HepG2 (cell line): ENCODE measurements around the gene JPH4. TPM values are rescaled to one million over a fixed set of nuclear protein-coding genes. Genes with fewer than 3 reads are reported as not detected.

Source experiments
- ADNP ChIP-seq: sonication (generic); formaldehyde crosslinking; IDR thresholded peaks from 2 replicates; pipeline ENCODE4 v1.4.0; 2020; ENCODE audit warnings: missing genetic modification reagents
- CCAR2 ChIP-seq: fragments of 200-400 bp; formaldehyde crosslinking; optimal IDR thresholded peaks from 2 replicates; pipeline ENCODE3; 2018; ENCODE audit warnings: low read depth, mild to moderate bottlenecking, low read length, moderate library complexity
- DMAP1 ChIP-seq: IDR thresholded peaks from 2 replicates; pipeline ENCODE4 v1.6.1; 2016
- FOSL2 ChIP-seq: sonication (generic); formaldehyde crosslinking; IDR thresholded peaks from 2 replicates; pipeline ENCODE4 v1.4.0; 2020; ENCODE audit warnings: missing genetic modification reagents
- KAT7 ChIP-seq: IDR thresholded peaks from 2 replicates; pipeline ENCODE4 v1.6.1; 2018; ENCODE audit warnings: borderline replicate concordance, missing compliant biosample characterization
- KLF13 ChIP-seq: sonication (generic); formaldehyde crosslinking; IDR thresholded peaks from 2 replicates; pipeline ENCODE4 v1.4.0; 2020; ENCODE audit warnings: mild to moderate bottlenecking, missing genetic modification reagents
- NCOR1 ChIP-seq: fragments of 200-600 bp; sonication (generic); IDR thresholded peaks from 2 replicates; pipeline ENCODE4 v1.7.0; 2017; ENCODE audit warnings: antibody characterized with exemption, low read length, borderline replicate concordance
- PAF1 ChIP-seq: IDR thresholded peaks from 2 replicates; pipeline ENCODE4 v1.6.1; 2016; ENCODE audit warnings: missing genetic modification reagents, missing compliant biosample characterization
- PHB2 ChIP-seq: fragments of 450-650 bp; IDR thresholded peaks from 2 replicates; pipeline ENCODE4 v1.6.1; 2018; ENCODE audit not compliant: partially characterized antibody
- PPARG ChIP-seq: conservative IDR thresholded peaks from 2 replicates; pipeline ENCODE4 v1.6.1; 2016; ENCODE audit warnings: missing biosample characterization, missing genetic modification reagents
- RBFOX2 ChIP-seq: fragments of 200-400 bp; formaldehyde crosslinking; IDR thresholded peaks from 2 replicates; pipeline ENCODE4 v1.6.1; 2017; ENCODE audit warnings: low read depth, mild to moderate bottlenecking, low read length
- SALL1 ChIP-seq: sonication (generic); formaldehyde crosslinking; IDR thresholded peaks from 2 replicates; pipeline ENCODE4 v1.8.0; 2022; ENCODE audit warnings: mild to moderate bottlenecking, missing genetic modification reagents
- SMAD1 ChIP-seq: sonication (generic); formaldehyde crosslinking; IDR thresholded peaks from 2 replicates; pipeline ENCODE4 v1.4.0; 2020; ENCODE audit warnings: missing genetic modification reagents, low read depth, mild to moderate bottlenecking, borderline replicate concordance
- SRF ChIP-seq: IDR thresholded peaks from 2 replicates; pipeline ENCODE4 v1.6.1; 2011; ENCODE audit warnings: mild to moderate bottlenecking, low read depth, low read length, moderate library complexity
- ZFP37 ChIP-seq: sonication (generic); formaldehyde crosslinking; IDR thresholded peaks from 2 replicates; pipeline ENCODE4 v1.4.0; 2020; ENCODE audit warnings: missing genetic modification reagents, borderline replicate concordance
- ZNF343 ChIP-seq: sonication (generic); formaldehyde crosslinking; IDR thresholded peaks from 2 replicates; pipeline ENCODE4 v1.4.0; 2020; ENCODE audit warnings: mild to moderate bottlenecking, missing genetic modification reagents
- ZNF563 ChIP-seq: sonication (generic); formaldehyde crosslinking; IDR thresholded peaks from 2 replicates; pipeline ENCODE4 v1.8.0; 2022; ENCODE audit warnings: mild to moderate bottlenecking, moderate library complexity, missing genetic modification reagents
- ZNF589 ChIP-seq: sonication (generic); formaldehyde crosslinking; conservative IDR thresholded peaks from 2 replicates; pipeline ENCODE4 v1.8.0; 2022; ENCODE audit warnings: mild to moderate bottlenecking, moderate library complexity, missing genetic modification reagents
- ZNF749 ChIP-seq: sonication (generic); formaldehyde crosslinking; IDR thresholded peaks from 2 replicates; pipeline ENCODE4 v1.8.0; 2022; ENCODE audit warnings: mild to moderate bottlenecking, missing genetic modification reagents, moderate library complexity, borderline replicate concordance
- polyA plus RNA-seq, 8 experiments: library from polyadenylated mRNA; depleted of rRNA in 3 of 8; stranded (reverse) in 7 of 8; unstranded in 1 of 8; fragments of >200 nt; fragmentation: Illumina TruSeq in 4 of 8; extraction: Trizol in 4 of 8; gene quantifications; 2 replicates each; pipeline versions ENCODE4 v1.2.1 to v1.2.3, GENCODE V29; 2011 to 2016; ENCODE audit warnings: low read depth in 4 of 8, missing spikeins in 1 of 8, mixed read lengths in 1 of 8; ENCODE audit not compliant: insufficient read depth in 1 of 8
- total RNA-seq, 5 experiments: library from RNA; depleted of rRNA; stranded (reverse); fragments of >200 nt; fragmentation: Illumina TruSeq; extraction: Trizol; gene quantifications; 2 replicates each; pipeline ENCODE4 v1.2.3, GENCODE V29; 2016; ENCODE audit warnings: low read depth in 1 of 5
- TF ChIP-seq, protein P1 (sequence below): sonication (generic); formaldehyde crosslinking; IDR thresholded peaks from 2 replicates; pipeline ENCODE4 v1.4.0; 2020; ENCODE audit warnings: missing genetic modification reagents
- TF ChIP-seq, protein P2 (sequence below): IDR thresholded peaks from 2 replicates; pipeline ENCODE4 v1.6.1; 2018; ENCODE audit warnings: missing genetic modification reagents, mild to moderate bottlenecking, missing compliant biosample characterization
- TF ChIP-seq, protein P3 (sequence below): sonication (generic); formaldehyde crosslinking; IDR thresholded peaks from 2 replicates; pipeline ENCODE4 v1.4.0; 2020; ENCODE audit warnings: mild to moderate bottlenecking, missing genetic modification reagents
- TF ChIP-seq, protein P4 (sequence below): sonication (generic); formaldehyde crosslinking; IDR thresholded peaks from 2 replicates; pipeline ENCODE4 v1.9.0; 2021; ENCODE audit warnings: missing genetic modification reagents, mild to moderate bottlenecking, borderline replicate concordance

JPH4 gene
- total and polyA plus RNA-seq, 2 of the 13 experiments (the other 11 are each of a cell fraction or from before 2014, with no cell fraction given) = 0.08 to 0.22 TPM

DNA sequence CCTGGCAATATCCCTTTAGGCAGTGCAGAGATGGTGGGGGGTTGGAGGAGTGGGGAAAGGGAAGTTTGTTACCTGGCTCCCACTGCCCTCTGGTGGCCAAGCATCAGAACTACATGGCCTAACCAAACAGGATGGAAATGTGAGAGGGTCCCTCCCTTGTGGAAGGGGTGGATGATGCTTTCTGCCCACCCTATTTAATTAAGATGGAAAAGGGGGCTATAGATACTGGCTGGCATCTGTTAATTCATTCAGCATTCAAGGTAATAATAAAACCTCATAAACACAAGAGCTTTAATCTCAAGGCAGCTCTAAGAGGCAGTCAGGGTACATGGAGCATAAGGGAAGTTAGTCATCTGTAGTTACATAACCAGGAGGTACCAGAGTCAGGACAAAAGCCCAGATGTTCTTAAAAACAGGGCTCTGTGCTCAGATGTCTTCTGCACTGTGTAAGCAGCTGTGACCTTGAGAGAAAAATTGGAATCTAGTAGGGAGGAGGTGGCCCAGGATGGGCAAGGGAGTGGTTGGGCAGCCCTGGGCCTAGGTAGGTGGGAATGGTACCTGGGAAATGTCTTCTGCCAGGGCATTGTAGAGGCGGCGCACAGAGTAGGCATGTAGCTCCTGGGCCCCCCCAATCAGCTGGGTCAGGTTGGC lies 15.6 kb downstream of the JPH4 start (continued):
- no peak for TF ChIP-seq ZNF589 (CRISPR knock-in tag)
- TF ChIP-seq, protein P1, sequence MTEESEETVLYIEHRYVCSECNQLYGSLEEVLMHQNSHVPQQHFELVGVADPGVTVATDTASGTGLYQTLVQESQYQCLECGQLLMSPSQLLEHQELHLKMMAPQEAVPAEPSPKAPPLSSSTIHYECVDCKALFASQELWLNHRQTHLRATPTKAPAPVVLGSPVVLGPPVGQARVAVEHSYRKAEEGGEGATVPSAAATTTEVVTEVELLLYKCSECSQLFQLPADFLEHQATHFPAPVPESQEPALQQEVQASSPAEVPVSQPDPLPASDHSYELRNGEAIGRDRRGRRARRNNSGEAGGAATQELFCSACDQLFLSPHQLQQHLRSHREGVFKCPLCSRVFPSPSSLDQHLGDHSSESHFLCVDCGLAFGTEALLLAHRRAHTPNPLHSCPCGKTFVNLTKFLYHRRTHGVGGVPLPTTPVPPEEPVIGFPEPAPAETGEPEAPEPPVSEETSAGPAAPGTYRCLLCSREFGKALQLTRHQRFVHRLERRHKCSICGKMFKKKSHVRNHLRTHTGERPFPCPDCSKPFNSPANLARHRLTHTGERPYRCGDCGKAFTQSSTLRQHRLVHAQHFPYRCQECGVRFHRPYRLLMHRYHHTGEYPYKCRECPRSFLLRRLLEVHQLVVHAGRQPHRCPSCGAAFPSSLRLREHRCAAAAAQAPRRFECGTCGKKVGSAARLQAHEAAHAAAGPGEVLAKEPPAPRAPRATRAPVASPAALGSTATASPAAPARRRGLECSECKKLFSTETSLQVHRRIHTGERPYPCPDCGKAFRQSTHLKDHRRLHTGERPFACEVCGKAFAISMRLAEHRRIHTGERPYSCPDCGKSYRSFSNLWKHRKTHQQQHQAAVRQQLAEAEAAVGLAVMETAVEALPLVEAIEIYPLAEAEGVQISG (CRISPR knock-in tag) = 0 out of 2 replicates have a peak, but pooled peaks have one; percentile 25
- 0 out of 2 replicates have a peak, but pooled peaks have one; percentile 20 for TF ChIP-seq ZFP37 (CRISPR knock-in tag)
- TF ChIP-seq PHB2 = no peak
- 0 out of 2 replicates have a peak, but pooled peaks have one; percentile 21 for TF ChIP-seq SALL1 (CRISPR knock-in tag)
- peak; percentile 82 for TF ChIP-seq CCAR2
- peak; percentile 37; the same call in 1 of the 2 replicates for TF ChIP-seq SRF
- no peak for TF ChIP-seq NCOR1
- no peak for TF ChIP-seq KAT7
- no peak for TF ChIP-seq PAF1 (CRISPR knock-in tag)
- 0 out of 2 replicates have a peak, but pooled peaks have one; percentile 27 for TF ChIP-seq FOSL2 (CRISPR knock-in tag)
- peak; percentile 45; the same call in 1 of the 2 replicates for TF ChIP-seq KLF13 (CRISPR knock-in tag)
- TF ChIP-seq, protein P2, sequence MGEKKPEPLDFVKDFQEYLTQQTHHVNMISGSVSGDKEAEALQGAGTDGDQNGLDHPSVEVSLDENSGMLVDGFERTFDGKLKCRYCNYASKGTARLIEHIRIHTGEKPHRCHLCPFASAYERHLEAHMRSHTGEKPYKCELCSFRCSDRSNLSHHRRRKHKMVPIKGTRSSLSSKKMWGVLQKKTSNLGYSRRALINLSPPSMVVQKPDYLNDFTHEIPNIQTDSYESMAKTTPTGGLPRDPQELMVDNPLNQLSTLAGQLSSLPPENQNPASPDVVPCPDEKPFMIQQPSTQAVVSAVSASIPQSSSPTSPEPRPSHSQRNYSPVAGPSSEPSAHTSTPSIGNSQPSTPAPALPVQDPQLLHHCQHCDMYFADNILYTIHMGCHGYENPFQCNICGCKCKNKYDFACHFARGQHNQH (CRISPR knock-in tag) = 0 out of 2 replicates have a peak, but pooled peaks have one; percentile 34
- TF ChIP-seq, protein P3, sequence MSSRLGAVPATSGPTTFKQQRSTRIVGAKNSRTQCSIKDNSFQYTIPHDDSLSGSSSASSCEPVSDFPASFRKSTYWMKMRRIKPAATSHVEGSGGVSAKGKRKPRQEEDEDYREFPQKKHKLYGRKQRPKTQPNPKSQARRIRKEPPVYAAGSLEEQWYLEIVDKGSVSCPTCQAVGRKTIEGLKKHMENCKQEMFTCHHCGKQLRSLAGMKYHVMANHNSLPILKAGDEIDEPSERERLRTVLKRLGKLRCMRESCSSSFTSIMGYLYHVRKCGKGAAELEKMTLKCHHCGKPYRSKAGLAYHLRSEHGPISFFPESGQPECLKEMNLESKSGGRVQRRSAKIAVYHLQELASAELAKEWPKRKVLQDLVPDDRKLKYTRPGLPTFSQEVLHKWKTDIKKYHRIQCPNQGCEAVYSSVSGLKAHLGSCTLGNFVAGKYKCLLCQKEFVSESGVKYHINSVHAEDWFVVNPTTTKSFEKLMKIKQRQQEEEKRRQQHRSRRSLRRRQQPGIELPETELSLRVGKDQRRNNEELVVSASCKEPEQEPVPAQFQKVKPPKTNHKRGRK (CRISPR knock-in tag) = peak; percentile 31; the same call in 1 of the 2 replicates
- no peak for TF ChIP-seq ZNF749 (CRISPR knock-in tag)
- 0 out of 2 replicates have a peak, but pooled peaks have one; percentile 31 for TF ChIP-seq ZNF343
- no peak for TF ChIP-seq ZNF563 (CRISPR knock-in tag)
- TF ChIP-seq, protein P4, sequence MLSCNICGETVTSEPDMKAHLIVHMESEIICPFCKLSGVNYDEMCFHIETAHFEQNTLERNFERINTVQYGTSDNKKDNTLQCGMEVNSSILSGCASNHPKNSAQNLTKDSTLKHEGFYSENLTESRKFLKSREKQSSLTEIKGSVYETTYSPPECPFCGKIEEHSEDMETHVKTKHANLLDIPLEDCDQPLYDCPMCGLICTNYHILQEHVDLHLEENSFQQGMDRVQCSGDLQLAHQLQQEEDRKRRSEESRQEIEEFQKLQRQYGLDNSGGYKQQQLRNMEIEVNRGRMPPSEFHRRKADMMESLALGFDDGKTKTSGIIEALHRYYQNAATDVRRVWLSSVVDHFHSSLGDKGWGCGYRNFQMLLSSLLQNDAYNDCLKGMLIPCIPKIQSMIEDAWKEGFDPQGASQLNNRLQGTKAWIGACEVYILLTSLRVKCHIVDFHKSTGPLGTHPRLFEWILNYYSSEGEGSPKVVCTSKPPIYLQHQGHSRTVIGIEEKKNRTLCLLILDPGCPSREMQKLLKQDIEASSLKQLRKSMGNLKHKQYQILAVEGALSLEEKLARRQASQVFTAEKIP (CRISPR knock-in tag) = no peak
- TF ChIP-seq ADNP (CRISPR knock-in tag) = no peak
- peak; percentile 31; the same call in 1 of the 2 replicates for TF ChIP-seq PPARG
- 0 out of 2 replicates have a peak, but pooled peaks have one; percentile 41 for TF ChIP-seq SMAD1
- TF ChIP-seq RBFOX2 = no peak
- TF ChIP-seq DMAP1 (CRISPR knock-in tag) = no peak
